T-cell (primary cell): ENCODE measurements around the gene CTCFL. TPM values are rescaled to one million over a fixed set of nuclear protein-coding genes. Genes with fewer than 3 reads are reported as not detected.
"Not testable (repeated sequence)": the region's sequence is repeated elsewhere in the genome, so short reads cannot be mapped to it uniquely, and the experiment has no call there.

Experiments used
- ATAC-seq, 4 experiments: fragments of 200-7000 bp in 3 of 4; fragments of 150-1000 bp in 1 of 4; cut with Tn5 transposase; replicated peaks in 1 of 4; 1 replicate in 3 of 4; 2 replicates in 1 of 4; pipeline ENCODE4 v1.10.0; 2021; ENCODE audit warnings: moderate library complexity in 3 of 4, mild to moderate bottlenecking in 2 of 4, moderate number of reproducible peaks in 1 of 4
- CTCF ChIA-PET, 2 donors: fragments of 300-600 bp; sonication (Branson Sonifier 250); formaldehyde crosslinking; loops; one replicate each; lab custom pipeline; 2022; ENCODE audit warnings: antibody characterized with exemption in 2 of 2; lab: Charles Lee
- POLR2A ChIA-PET, 2 donors: fragments of 300-600 bp; sonication (Branson Sonifier 250); formaldehyde crosslinking; loops; one replicate each; lab custom pipeline; 2022; ENCODE audit warnings: antibody characterized with exemption in 2 of 2; lab: Charles Lee
- DNase-seq, 35 experiments: peaks; one replicate each; pipeline versions ENCODE4 v3.0.0 to v3.0.0-alpha.2; 2013 to 2023
- H3K27ac ChIP-seq: one replicate; pipeline ENCODE4 v1.5.1; 2013; ENCODE audit warnings: low read length
- H3K27me3 ChIP-seq, 2 experiments: replicated peaks in 1 of 2; 1 replicate in 1 of 2; 2 replicates in 1 of 2; pipeline versions ENCODE4 v1.6.1 to v1.7.0; 2013; ENCODE audit warnings: low read length in 1 of 2, mixed read lengths in 1 of 2; ENCODE audit not compliant: control insufficient read depth in 2 of 2, insufficient read depth in 2 of 2; ENCODE audit errors: extremely low read depth in 1 of 2
- H3K36me3 ChIP-seq, 2 donors: 1 replicate in 1 of 2; 2 replicates in 1 of 2; pipeline versions ENCODE4 v1.6.1 to v1.7.0; 2013; ENCODE audit warnings: low read length in 1 of 2; ENCODE audit not compliant: control insufficient read depth in 2 of 2, insufficient read depth in 1 of 2; ENCODE audit errors: extremely low read depth in 1 of 2
- H3K4me1 ChIP-seq, 2 experiments: 1 replicate in 1 of 2; 2 replicates in 1 of 2; pipeline versions ENCODE4 v1.6.1 to v1.7.0; 2013; ENCODE audit warnings: low read length in 2 of 2, mixed read lengths in 1 of 2; ENCODE audit not compliant: insufficient read depth in 2 of 2, control insufficient read depth in 1 of 2; ENCODE audit errors: extremely low read depth in 1 of 2
- H3K4me3 ChIP-seq, 2 donors: 1 replicate in 1 of 2; 2 replicates in 1 of 2; pipeline versions ENCODE4 v1.5.1 to v1.7.0; 2013; ENCODE audit warnings: mild to moderate bottlenecking in 2 of 2, low read length in 1 of 2, moderate library complexity in 1 of 2; ENCODE audit not compliant: control insufficient read depth in 1 of 2; ENCODE audit errors: extremely low read depth in 1 of 2
- H3K9me3 ChIP-seq: 2 replicates; pipeline ENCODE4 v1.7.0; 2013
- H3K27ac Mint-ChIP-seq, 2 donors: one replicate each; pipeline ENCODE4 v1.8.0; 2020 to 2021; ENCODE audit warnings: mild to moderate bottlenecking in 2 of 2, mixed read lengths in 2 of 2
- H3K27me3 Mint-ChIP-seq, 2 donors: one replicate each; pipeline ENCODE4 v1.8.0; 2021 to 2022; ENCODE audit warnings: mixed read lengths in 2 of 2
- H3K36me3 Mint-ChIP-seq: one replicate; pipeline ENCODE4 v1.8.0; 2021; ENCODE audit warnings: mixed read lengths
- H3K4me1 Mint-ChIP-seq, 3 donors: one replicate each; pipeline ENCODE4 v1.8.0; 2020 to 2022; ENCODE audit warnings: mixed read lengths in 3 of 3, mild to moderate bottlenecking in 1 of 3
- H3K4me3 Mint-ChIP-seq, 3 donors: one replicate each; pipeline ENCODE4 v1.8.0; 2020 to 2022; ENCODE audit warnings: mild to moderate bottlenecking in 3 of 3, mixed read lengths in 3 of 3, moderate library complexity in 3 of 3
- H3K9me3 Mint-ChIP-seq, 3 donors: one replicate each; pipeline ENCODE4 v1.8.0; 2020 to 2022; ENCODE audit warnings: mixed read lengths in 3 of 3
- WGBS: methylation state at CpG from one replicate; pipeline ENCODE4 v1.1.5; 2013; ENCODE audit warnings: missing lambda C conversion rate; ENCODE audit not compliant: insufficient coverage; 5-methylcytosine and 5-hydroxymethylcytosine counted together
- total RNA-seq, 35 experiments: library from RNA in 6 of 35; stranded (reverse) in 6 of 35; fragments of 120-200 nt in 1 of 35; gene quantifications; one replicate each; pipeline versions ENCODE4 v1.2.1 to v1.2.4 and lab custom pipeline; 2013 to 2026

The CTCFL gene
- total RNA-seq, 5 donors from 2014 or later (not counting 1 experiment from before 2014, with no cell fraction given): 0.15 to 0.25 TPM; not detected in 3

GRCh38 chr20:57522380-57523140, 2.4 kb downstream of the CTCFL start:
- Mint-ChIP-seq H3K27me3 (no peaks in the 10 kb centered on the region), H3K4me1 (peaks cover 8 to 16% (median 11%) of the 10 kb centered on the region in 3 donors), H3K27ac (no peak overlapping the region), H3K36me3 (no peaks in the 10 kb centered on the region), H3K4me3 (no peak overlapping the region), H3K9me3 (no peaks in the 10 kb centered on the region)
- CTCF ChIA-PET: no interaction called here
- POLR2A ChIA-PET: interaction anchor here in 1 of 2 donors (0.5 kb wide), 1 partner anchor 77 kb away, joined by 10 read pairs; no protein-coding TSS in a partner anchor
- 48% methylated on average over 4 of the region's 5 CpGs for WGBS
- Histone ChIP-seq H3K4me1 (no peaks in the 10 kb centered on the region), H3K36me3 (no peaks in the 10 kb centered on the region), H3K4me3 (no peak overlapping the region), H3K27ac (no peak overlapping the region), H3K27me3 (peaks cover 0 to 8% of the 10 kb centered on the region in 2 experiments), H3K9me3 (no peaks in the 10 kb centered on the region)
- no peak for ATAC-seq
- no peak for DNase-seq

- no peak for DNase-seq
These were observed 7.0 kb downstream of the CTCFL start for GRCh38 chr20:57517904-57518303.

GRCh38 chr20:57514273-57514751, 10.6 kb downstream of the CTCFL start:
- Histone ChIP-seq H3K4me3 (no peak overlapping the region), H3K36me3 (no peaks in the 10 kb centered on the region), H3K4me1 (no peaks in the 10 kb centered on the region), H3K27ac (no peak overlapping the region), H3K9me3 (no peaks in the 10 kb centered on the region), H3K27me3 (peaks cover 0 to 8% of the 10 kb centered on the region in 2 experiments)
- H3K4me1 Mint-ChIP-seq: no peaks in the 10 kb centered on the region
- 60% methylated on average over 15 of the region's 17 CpGs for WGBS
- peaks cover 17 to 21% of the 10 kb centered on the region in 2 donors for H3K27me3 Mint-ChIP-seq
- H3K4me3 Mint-ChIP-seq: no peak overlapping the region
- H3K9me3 Mint-ChIP-seq: no peaks in the 10 kb centered on the region
- no peak overlapping the region for H3K27ac Mint-ChIP-seq
- POLR2A ChIA-PET: no interaction called here
- no peaks in the 10 kb centered on the region for H3K36me3 Mint-ChIP-seq
- CTCF ChIA-PET: no interaction called here
- ATAC-seq (peak in 1 of 4 experiments; percentile 37), DNase-seq (peak in 18 of 35 experiments; percentile 6 to 54 (median 13))

More at GRCh38 chr20:57517904-57518303, 7.0 kb downstream of the CTCFL start:
- Histone ChIP-seq H3K4me1 (no peaks in the 10 kb centered on the region), H3K27me3 (peaks cover 0 to 3% of the 10 kb centered on the region in 2 experiments), H3K9me3 (no peaks in the 10 kb centered on the region), H3K27ac (no peak overlapping the region), H3K4me3 (no peak overlapping the region), H3K36me3 (no peaks in the 10 kb centered on the region)
- Mint-ChIP-seq H3K9me3 (no peaks in the 10 kb centered on the region), H3K27ac (no peak overlapping the region), H3K4me1 (peaks cover 5 to 6% (median 6%) of the 10 kb centered on the region in 3 donors), H3K4me3 (no peak overlapping the region), H3K27me3 (peaks cover 7 to 10% of the 10 kb centered on the region in 2 donors), H3K36me3 (no peaks in the 10 kb centered on the region)
- ChIA-PET POLR2A (no interaction called here), CTCF (no interaction called here)
- 90% methylated on average over 3 of the region's 5 CpGs for WGBS
- ATAC-seq: no peak

GRCh38 chr20:57513199-57513598, 11.7 kb downstream of the CTCFL start:
- ATAC-seq: no peak
- H3K36me3 ChIP-seq: no peaks in the 10 kb centered on the region
- H3K9me3 ChIP-seq: no peaks in the 10 kb centered on the region
- H3K27me3 ChIP-seq: peaks cover 4 to 9% of the 10 kb centered on the region in 2 experiments
- WGBS: no CpG with 5 or more reads among the region's 1 CpG
- H3K4me3 Mint-ChIP-seq: no peak overlapping the region
- POLR2A ChIA-PET: no interaction called here
- H3K4me1 Mint-ChIP-seq: no peaks in the 10 kb centered on the region
- H3K27ac Mint-ChIP-seq: no peak overlapping the region
- H3K9me3 Mint-ChIP-seq: no peaks in the 10 kb centered on the region
- CTCF ChIA-PET: no interaction called here
- H3K4me1 ChIP-seq: no peaks in the 10 kb centered on the region
- DNase-seq: no peak
- H3K36me3 Mint-ChIP-seq: no peaks in the 10 kb centered on the region
- no peak overlapping the region for H3K27ac ChIP-seq
- H3K4me3 ChIP-seq: no peak overlapping the region
- peaks cover 25 to 27% of the 10 kb centered on the region in 2 donors for H3K27me3 Mint-ChIP-seq

- CTCF ChIA-PET: no interaction called here
- no peaks in the 10 kb centered on the region for H3K9me3 Mint-ChIP-seq
- DNase-seq: no peak
These were observed 12.5 kb downstream of the CTCFL start for GRCh38 chr20:57512432-57512831.

GRCh38 chr20:57511709-57512108, 13.2 kb downstream of the CTCFL start:
- H3K4me1 Mint-ChIP-seq, H3K27ac Mint-ChIP-seq, H3K36me3 ChIP-seq, DNase-seq, CTCF ChIA-PET, H3K4me3 Mint-ChIP-seq, H3K4me3 ChIP-seq, H3K4me1 ChIP-seq, H3K27ac ChIP-seq, ATAC-seq, H3K9me3 Mint-ChIP-seq, H3K27me3 ChIP-seq, H3K9me3 ChIP-seq, POLR2A ChIA-PET, H3K36me3 Mint-ChIP-seq: not testable (repeated sequence)
- peaks cover 24 to 27% of the 10 kb centered on the region in 2 donors for H3K27me3 Mint-ChIP-seq
- 83% methylated on average over 1 of the region's 7 CpGs for WGBS

More at GRCh38 chr20:57512432-57512831, 12.5 kb downstream of the CTCFL start:
- Histone ChIP-seq H3K27me3 (peaks cover 4 to 9% of the 10 kb centered on the region in 2 experiments), H3K27ac (no peak overlapping the region), H3K4me1 (no peaks in the 10 kb centered on the region), H3K4me3 (no peak overlapping the region), H3K9me3 (no peaks in the 10 kb centered on the region), H3K36me3 (no peaks in the 10 kb centered on the region)
- Mint-ChIP-seq H3K36me3 (no peaks in the 10 kb centered on the region), H3K4me3 (no peak overlapping the region), H3K4me1 (no peaks in the 10 kb centered on the region), H3K27ac (no peak overlapping the region), H3K27me3 (peaks cover 26 to 27% of the 10 kb centered on the region in 2 donors)
- POLR2A ChIA-PET: no interaction called here
- 100% methylated on average over 3 of the region's 5 CpGs for WGBS
- no peak for ATAC-seq
